GM19467 (cell line): ENCODE data around the gene TTC31.

Experiments
- ATAC-seq: cut with Tn5 transposase; IDR thresholded peaks from one replicate; pipeline ENCODE4 v1.9.1; 2021; ENCODE audit warnings: mild to moderate bottlenecking, moderate library complexity; ENCODE audit not compliant: unreplicated experiment

The TTC31 gene

GRCh38 chr2:74524955-74525716, 42.3 kb downstream of the TTC31 start:
- no peak for ATAC-seq

- no peak for ATAC-seq
Observed at GRCh38 chr2:74525717-74526648, 43.1 kb downstream of the TTC31 start, which contains the start of gene DQX1. Gene DQX1 (minus strand): TSS chr2:74526231. CDS start chr2:74525729, 502 bp downstream.

- no peak for ATAC-seq
Observed at GRCh38 chr2:74526649-74527230, 43.9 kb downstream of the TTC31 start.

- no peak for ATAC-seq
Observed at GRCh38 chr2:74527741-74528140, 44.9 kb downstream of the TTC31 start.

GRCh38 chr2:74528600-74529356, 45.9 kb downstream of the TTC31 start:
- ATAC-seq: peak; percentile 2

- peak; percentile 76 for ATAC-seq
Observed at GRCh38 chr2:74529357-74530238, 46.7 kb downstream of the TTC31 start, which contains the start of the genes AUP1 and HTRA2. Gene AUP1 (minus strand): TSS chr2:74529706. CDS start chr2:74529629, 77 bp downstream. Gene HTRA2 (plus strand): TSS chr2:74529933. CDS start chr2:74530007, 74 bp downstream.

GRCh38 chr2:74530239-74531187, 47.6 kb downstream of the TTC31 start:
- ATAC-seq: no peak

- ATAC-seq: no peak
Observed at GRCh38 chr2:74531666-74532065, 48.8 kb downstream of the TTC31 start.

GRCh38 chr2:74532222-74532621, 49.3 kb downstream of the TTC31 start:
- no peak for ATAC-seq

- no peak for ATAC-seq
Observed at GRCh38 chr2:74533464-74533863, 50.6 kb downstream of the TTC31 start.

- ATAC-seq: no peak
Observed at GRCh38 chr2:74534411-74534810, 51.5 kb downstream of the TTC31 start.

GRCh38 chr2:74535440-74535965, 52.6 kb downstream of the TTC31 start:
- no peak for ATAC-seq

- no peak for ATAC-seq
Observed at GRCh38 chr2:74536166-74536950, 53.5 kb downstream of the TTC31 start.

- ATAC-seq: no peak
Observed at GRCh38 chr2:74537140-74537539, 54.3 kb downstream of the TTC31 start.

GRCh38 chr2:74538881-74539339, 56.0 kb downstream of the TTC31 start:
- ATAC-seq: no peak

GRCh38 chr2:74540291-74540690, 57.4 kb downstream of the TTC31 start:
- no peak for ATAC-seq

GRCh38 chr2:74542978-74543377, 60.1 kb downstream of the TTC31 start:
- no peak for ATAC-seq
